GM12892 (cell line): ENCODE measurements around the gene ACTG1.

Experiments used
- POLR2A ChIP-seq: IDR thresholded peaks from 2 replicates; pipeline ENCODE4 v1.6.1; 2011; ENCODE audit warnings: low read depth, low read length, control low read depth
- POLR2AphosphoS5 ChIP-seq: IDR thresholded peaks from 2 replicates; pipeline ENCODE4 v1.6.1; 2011; ENCODE audit warnings: low read depth, low read length, control low read depth
- TAF1 ChIP-seq: IDR thresholded peaks from 2 replicates; pipeline ENCODE4 v1.6.1; 2011; ENCODE audit warnings: low read depth, mild to moderate bottlenecking, control low read depth, low read length, borderline replicate concordance

GRCh38 chr17:81510785-81511553 is 1.6 kb downstream of the ACTG1 start:
- peak; percentile 24; the same call in 1 of the 2 replicates for TF ChIP-seq POLR2AphosphoS5
- TF ChIP-seq POLR2A: peak; percentile 50
- no peak for TF ChIP-seq TAF1
